NCI-H1105 treated with DMSO at 0.1 percent for 48 hours (cell line): ENCODE measurements around the gene LCN10.
A peak's percentile ranks its signal among the peaks of the same experiment; 100 is the strongest.

ENCODE experiments used
- DNase-seq: peaks from one replicate; lab custom pipeline; 2025; lab: John Stamatoyannopoulos, UW

Gene LCN10

GRCh38 chr9:136738960-136739359 is 3.8 kb downstream of the LCN10 start:
- DNase-seq, result no peak

GRCh38 chr9:136735812-136736480 is 6.8 kb downstream of the LCN10 start:
- DNase-seq, result no peak

- no peak for DNase-seq
Measured at GRCh38 chr9:136734837-136735496, 7.8 kb downstream of the LCN10 start.

- DNase-seq, result no peak
Measured at GRCh38 chr9:136733611-136734010, 9.1 kb downstream of the LCN10 start.

GRCh38 chr9:136732444-136733178 is 10.1 kb downstream of the LCN10 start:
- no peak for DNase-seq

GRCh38 chr9:136729926-136730325 is 12.8 kb downstream of the LCN10 start:
- no peak for DNase-seq

- no peak for DNase-seq
Measured at GRCh38 chr9:136729144-136729543, 13.6 kb downstream of the LCN10 start.

- DNase-seq, result no peak
Measured at GRCh38 chr9:136728548-136729123, 14.1 kb downstream of the LCN10 start.

GRCh38 chr9:136728080-136728547 is 14.6 kb downstream of the LCN10 start:
- DNase-seq, result peak; percentile 61

- DNase-seq, result no peak
Measured at GRCh38 chr9:136726631-136727191, 16.0 kb downstream of the LCN10 start.

- DNase-seq, result no peak
Measured at GRCh38 chr9:136726118-136726517, 16.6 kb downstream of the LCN10 start.

GRCh38 chr9:136725612-136726011 is 17.1 kb downstream of the LCN10 start:
- no peak for DNase-seq

GRCh38 chr9:136724772-136725171 is 18.0 kb downstream of the LCN10 start:
- no peak for DNase-seq

- no peak for DNase-seq
Measured at GRCh38 chr9:136723989-136724388, 18.8 kb downstream of the LCN10 start.

GRCh38 chr9:136723362-136723976 is 19.3 kb downstream of the LCN10 start:
- no peak for DNase-seq

GRCh38 chr9:136722969-136723356 is 19.8 kb downstream of the LCN10 start:
- no peak for DNase-seq

- DNase-seq, result no peak
Measured at GRCh38 chr9:136722093-136722968, 20.4 kb downstream of the LCN10 start.

GRCh38 chr9:136721339-136722092 is 21.2 kb downstream of the LCN10 start:
- peak; percentile 10 for DNase-seq

- no peak for DNase-seq
Measured at GRCh38 chr9:136720898-136721338, 21.8 kb downstream of the LCN10 start.
